KG1 (cell line): ENCODE measurements around the gene KLHL6.
"Not testable (repeated sequence)": the region's sequence is repeated elsewhere in the genome, so short reads cannot be mapped to it uniquely, and the experiment has no call there.

Experiments
- DNase-seq: peaks from one replicate; lab custom pipeline; 2025; lab: John Stamatoyannopoulos, UW

KLHL6 gene, protein sequence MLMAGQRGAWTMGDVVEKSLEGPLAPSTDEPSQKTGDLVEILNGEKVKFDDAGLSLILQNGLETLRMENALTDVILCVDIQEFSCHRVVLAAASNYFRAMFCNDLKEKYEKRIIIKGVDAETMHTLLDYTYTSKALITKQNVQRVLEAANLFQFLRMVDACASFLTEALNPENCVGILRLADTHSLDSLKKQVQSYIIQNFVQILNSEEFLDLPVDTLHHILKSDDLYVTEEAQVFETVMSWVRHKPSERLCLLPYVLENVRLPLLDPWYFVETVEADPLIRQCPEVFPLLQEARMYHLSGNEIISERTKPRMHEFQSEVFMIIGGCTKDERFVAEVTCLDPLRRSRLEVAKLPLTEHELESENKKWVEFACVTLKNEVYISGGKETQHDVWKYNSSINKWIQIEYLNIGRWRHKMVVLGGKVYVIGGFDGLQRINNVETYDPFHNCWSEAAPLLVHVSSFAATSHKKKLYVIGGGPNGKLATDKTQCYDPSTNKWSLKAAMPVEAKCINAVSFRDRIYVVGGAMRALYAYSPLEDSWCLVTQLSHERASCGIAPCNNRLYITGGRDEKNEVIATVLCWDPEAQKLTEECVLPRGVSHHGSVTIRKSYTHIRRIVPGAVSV

DNA sequence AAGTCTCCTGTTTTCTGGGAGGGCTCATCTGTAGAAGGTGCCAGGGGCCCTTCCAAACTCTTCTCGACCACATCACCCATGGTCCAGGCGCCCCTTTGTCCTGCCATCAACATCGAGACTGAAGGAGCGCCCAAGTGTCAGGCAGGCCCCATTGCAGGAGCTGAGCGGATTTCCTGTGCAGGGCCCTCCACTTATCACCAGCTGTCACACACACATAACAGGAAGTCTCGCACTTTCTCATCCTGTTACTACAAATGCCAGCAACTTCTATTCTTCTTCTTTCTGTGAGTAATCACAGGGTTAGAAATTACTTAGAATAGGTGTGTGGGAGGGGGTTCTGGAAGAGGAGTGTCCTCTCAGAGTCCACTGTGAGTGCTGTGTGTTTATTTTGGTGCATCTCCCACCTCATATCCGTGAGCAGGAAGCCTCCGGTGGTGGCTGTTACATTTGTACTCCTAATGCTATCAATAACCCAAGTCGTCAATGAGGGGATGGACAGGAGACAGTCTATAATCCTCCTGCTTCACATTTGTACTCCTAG, at the start of gene KLHL6:
KLHL6 (minus strand) TSS at position 166 of the 541 bp plus-strand sequence; CDS start at position 113, 53 bp downstream.
- DNase-seq = peak; percentile 76

- no peak for DNase-seq
Observed at GRCh38 chr3:183597959-183598358, 42.5 kb upstream of the KLHL6 start.

GRCh38 chr3:183594636-183595035, 39.1 kb upstream of the KLHL6 start:
- no peak for DNase-seq

DNA sequence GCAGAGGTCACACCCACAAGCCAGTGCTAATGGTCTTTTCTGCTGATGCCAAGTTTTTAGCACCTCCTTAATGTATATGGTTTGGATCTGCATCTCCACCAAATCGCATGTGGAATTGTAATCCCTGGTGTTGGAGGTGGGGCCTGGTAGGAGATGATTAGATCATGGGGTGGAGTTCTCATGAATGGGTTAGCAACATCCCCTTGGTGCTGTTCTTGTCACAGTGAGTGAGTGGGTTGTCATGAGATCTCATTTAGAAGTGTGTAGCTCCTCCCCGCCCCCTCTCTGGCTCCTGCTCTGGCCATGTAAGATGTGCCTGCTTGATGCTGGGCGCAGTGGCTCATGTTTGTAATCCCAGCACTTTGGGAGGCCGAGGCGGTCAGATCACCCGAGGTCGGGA, 37.3 kb upstream of the KLHL6 start:
- no peak for DNase-seq

- no peak for DNase-seq
Observed at GRCh38 chr3:183591881-183592521, 36.5 kb upstream of the KLHL6 start.

DNA sequence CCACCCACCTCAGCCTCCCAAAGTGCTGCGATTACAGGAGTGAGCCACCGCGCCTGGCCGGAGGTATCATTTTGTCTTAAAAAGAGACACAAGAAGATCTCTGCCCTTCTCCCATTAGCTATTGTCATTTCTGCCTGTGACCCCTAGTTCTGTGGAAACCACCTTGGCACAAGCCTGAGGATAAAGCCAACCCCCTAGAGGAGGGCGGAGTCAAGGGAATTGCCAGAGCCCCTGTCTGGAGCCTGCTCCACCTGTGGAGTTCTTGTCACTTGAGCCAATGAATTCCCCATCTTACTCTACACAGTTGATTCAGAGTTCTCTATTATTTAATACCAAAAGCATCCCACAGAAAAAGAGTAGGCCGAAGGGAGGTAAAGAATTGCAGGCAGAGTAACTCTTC, 34.9 kb upstream of the KLHL6 start:
- no peak for DNase-seq

- no peak for DNase-seq
Observed at GRCh38 chr3:183587336-183587735, 31.8 kb upstream of the KLHL6 start.

DNA sequence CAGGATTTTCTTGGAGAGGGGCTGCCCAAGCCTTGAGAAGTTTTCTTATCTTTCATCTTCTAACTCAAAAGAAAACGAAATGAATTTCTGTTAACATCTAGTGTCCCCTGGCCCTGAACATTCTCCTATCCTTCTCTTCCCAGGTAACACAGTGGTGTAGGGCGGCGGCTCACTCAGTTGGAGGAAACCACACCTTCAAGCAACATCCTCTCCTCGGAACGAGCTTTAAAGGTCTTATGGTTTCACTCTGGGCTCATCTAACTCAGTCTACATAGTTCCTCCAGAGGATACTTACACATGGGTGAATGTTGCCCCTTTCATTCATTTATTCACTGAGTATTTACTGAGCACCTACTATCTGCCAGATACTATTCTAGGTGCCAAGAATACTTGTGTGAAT, 31.0 kb upstream of the KLHL6 start:
- DNase-seq = no peak

DNA sequence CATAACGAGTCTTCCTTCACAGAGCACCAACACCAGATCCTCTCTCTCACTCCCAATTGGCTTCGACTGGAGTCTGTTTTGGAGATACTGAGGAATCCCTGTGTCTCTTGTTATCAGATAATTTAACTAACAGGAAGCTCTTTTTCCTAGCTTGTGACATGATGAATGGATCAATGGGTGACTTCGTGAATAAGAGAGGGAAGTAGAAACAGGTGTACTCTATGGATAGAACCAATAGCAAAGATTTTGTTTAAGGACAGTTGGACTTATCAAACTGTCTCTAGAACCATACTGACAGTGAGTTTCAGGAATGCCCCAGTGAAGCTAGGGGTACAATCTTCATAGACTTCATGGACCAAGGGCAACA, 29.4 kb upstream of the KLHL6 start:
- DNase-seq = no peak

GRCh38 chr3:183584246-183584913, 28.9 kb upstream of the KLHL6 start:
- DNase-seq = no peak

- no peak for DNase-seq
Observed at GRCh38 chr3:183583331-183584245, 28.1 kb upstream of the KLHL6 start.

GRCh38 chr3:183582161-183582560, 26.7 kb upstream of the KLHL6 start:
- DNase-seq = no peak

DNA sequence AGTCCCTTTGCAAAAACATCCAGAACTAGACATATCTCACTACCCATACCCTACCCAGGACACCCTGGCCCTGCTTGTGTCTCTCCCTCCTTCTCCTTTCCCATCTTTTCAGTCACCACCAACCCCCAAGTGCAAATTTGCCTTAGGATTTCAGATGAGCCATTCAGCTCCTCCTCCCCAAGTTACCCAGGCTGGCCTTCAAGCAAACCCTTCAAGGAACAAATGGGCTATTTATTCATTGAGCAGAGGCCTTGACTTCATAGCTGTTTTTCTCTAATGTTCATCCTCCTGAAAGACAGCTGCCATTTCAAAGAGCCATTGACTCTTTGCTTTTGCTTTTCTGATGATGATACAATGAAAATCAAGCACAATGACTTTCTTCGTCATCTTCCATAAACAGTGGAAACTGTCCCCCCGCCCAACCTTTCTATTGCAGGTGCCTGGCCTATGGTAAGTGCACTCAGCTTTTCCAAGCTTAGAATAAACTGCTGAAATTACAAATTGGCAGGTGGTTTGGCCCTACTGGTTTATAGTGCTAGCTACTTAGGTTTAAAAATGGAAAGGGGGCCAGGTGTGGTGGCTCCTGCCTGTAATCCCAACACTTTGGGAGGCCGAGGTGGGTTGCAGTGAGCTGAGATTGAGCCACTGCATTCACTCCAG, 26.1 kb upstream of the KLHL6 start:
- DNase-seq = no peak

- no peak for DNase-seq
Observed at GRCh38 chr3:183579967-183580900, 24.7 kb upstream of the KLHL6 start.

- no peak for DNase-seq
Observed at GRCh38 chr3:183578179-183578578, 22.7 kb upstream of the KLHL6 start.

DNA sequence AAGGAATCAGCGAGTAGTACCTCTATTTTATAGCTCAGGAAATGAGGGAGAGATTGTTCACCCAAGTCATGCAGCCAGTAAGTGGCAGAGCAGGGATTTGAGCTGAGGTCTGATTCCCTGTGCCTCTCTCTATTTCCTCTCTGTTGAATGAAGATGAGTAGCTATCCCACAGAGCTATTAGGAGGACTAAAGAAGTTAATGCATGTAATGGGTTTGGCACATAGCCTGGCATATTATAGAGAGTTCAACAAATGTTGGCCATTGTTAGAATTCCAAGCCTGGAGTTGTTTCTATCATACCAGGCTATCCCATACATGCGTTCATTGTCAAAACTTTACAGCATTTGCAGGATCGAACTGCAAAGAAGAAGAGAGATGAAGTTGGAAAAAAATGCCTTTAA, 21.8 kb upstream of the KLHL6 start:
- no peak for DNase-seq

- no peak for DNase-seq
Observed at GRCh38 chr3:183576487-183577107, 21.1 kb upstream of the KLHL6 start.

DNA sequence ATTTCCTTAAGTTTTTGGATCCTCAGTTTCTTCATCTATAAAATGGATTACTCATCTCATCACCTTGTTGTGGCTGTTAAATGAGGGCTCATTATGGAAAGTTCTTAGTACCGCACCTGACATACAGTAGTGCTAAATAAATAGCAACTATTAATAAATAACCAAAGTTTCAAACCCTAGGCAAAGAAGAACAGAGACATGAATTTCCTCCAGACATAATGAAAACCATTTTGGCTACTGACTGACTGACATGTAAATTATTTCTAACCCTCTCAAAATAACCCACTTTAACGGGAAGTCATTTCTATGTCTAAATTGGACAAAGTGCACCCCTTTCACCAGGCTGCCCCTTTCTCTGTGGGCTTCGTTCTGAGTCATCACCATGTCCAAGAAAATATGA, 17.4 kb upstream of the KLHL6 start:
- DNase-seq = no peak

DNA sequence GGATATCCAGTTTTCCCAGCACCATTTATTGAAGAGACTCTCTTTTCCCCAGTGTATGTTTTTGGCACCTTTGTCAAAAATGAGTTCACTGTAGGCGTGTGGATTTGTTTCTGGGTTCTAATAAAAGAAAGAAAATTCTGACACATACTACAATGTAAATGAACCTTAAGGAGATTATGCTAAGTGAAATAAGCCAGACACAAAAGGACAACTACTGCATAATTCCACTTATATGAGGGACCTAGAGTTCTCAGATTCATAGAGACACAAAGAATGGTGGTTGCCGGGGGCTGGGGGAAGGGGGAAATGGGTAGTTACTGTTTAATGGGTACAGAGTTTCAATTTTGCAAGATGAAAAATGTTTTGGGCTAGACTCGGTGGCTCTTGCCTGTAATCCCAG, 14.7 kb upstream of the KLHL6 start:
- not testable (repeated sequence) for DNase-seq
